BLaER1 treated with 17β-estradiol and CSF1 and Interleukin-3, amounts not matched to agents 10 nM and 100 nM (cell line): ENCODE measurements around the gene TENM4.
"Not testable (repeated sequence)": the region's sequence is repeated elsewhere in the genome, so short reads cannot be mapped to it uniquely, and the experiment has no call there.

Source experiments
- H3K27ac ChIP-seq, 11 experiments: shearing (Covaris generic); formaldehyde crosslinking; 2 replicates each; pipeline ENCODE4 v1.8.1; 2022
- H3K27me3 ChIP-seq, 11 experiments: shearing (Covaris generic); formaldehyde crosslinking; 2 replicates each; pipeline ENCODE4 v1.8.1; 2022
- H3K36me3 ChIP-seq, 11 experiments: shearing (Covaris generic); formaldehyde crosslinking; 2 replicates each; pipeline ENCODE4 v1.8.1; 2022
- H3K4me1 ChIP-seq, 10 experiments: shearing (Covaris generic); formaldehyde crosslinking; 2 replicates each; pipeline ENCODE4 v1.8.1; 2022
- H3K4me2 ChIP-seq, 11 experiments: shearing (Covaris generic); formaldehyde crosslinking; 2 replicates each; pipeline ENCODE4 v1.8.1; 2022
- H3K4me3 ChIP-seq, 10 experiments: shearing (Covaris generic); formaldehyde crosslinking; 2 replicates each; pipeline ENCODE4 v1.8.1; 2022
- H3K9ac ChIP-seq, 11 experiments: shearing (Covaris generic); formaldehyde crosslinking; 2 replicates each; pipeline ENCODE4 v1.8.1; 2022
- H3K9me3 ChIP-seq, 11 experiments: shearing (Covaris generic); formaldehyde crosslinking; replicated peaks in 1 of 11; 2 replicates each; pipeline ENCODE4 v1.8.1; 2022
- H4K20me1 ChIP-seq, 11 experiments: shearing (Covaris generic); formaldehyde crosslinking; 2 replicates each; pipeline ENCODE4 v1.8.1; 2022
- Cebpa-rat ChIP-seq, 11 experiments: shearing (Covaris generic); IDR thresholded peaks; 2 replicates each; pipeline ENCODE4 v1.8.1; 2022

The TENM4 gene

DNA sequence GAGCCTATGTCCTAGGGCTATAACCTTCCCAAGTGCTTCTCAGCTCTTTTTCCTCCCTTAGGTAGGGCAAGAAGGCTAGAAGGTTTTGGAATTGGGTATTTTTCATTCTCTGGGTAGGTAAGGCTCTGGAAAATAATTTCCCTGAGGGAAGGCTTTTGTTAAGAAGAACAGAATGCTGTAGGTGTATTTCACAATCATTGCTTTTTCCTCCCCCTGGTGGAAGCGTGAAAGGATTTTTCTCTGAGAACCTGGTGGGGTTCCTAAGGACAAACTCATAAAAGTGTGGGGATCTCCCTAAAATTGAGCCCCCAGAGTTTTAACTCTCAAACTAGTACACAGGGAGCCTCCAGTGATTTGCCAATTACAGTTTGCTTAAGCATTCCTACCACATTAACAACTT, 825.1 kb downstream of the TENM4 start:
- H3K9me3 ChIP-seq = peaks cover 16 to 36% (median 20%) of the 10 kb centered on the region in 11 experiments
- H3K27ac ChIP-seq = no peak overlapping the region
- peak in 1 of 11 experiments; percentile 37; a peak in 2 of 22 replicates for TF ChIP-seq Cebpa-rat (IDR thresholded peaks at IDR 0.05)
- H3K4me1 ChIP-seq = peaks cover 0 to 18% (median 0%) of the 10 kb centered on the region in 10 experiments; a peak in 4 of 20 replicates
- H3K4me2 ChIP-seq = no peak overlapping the region
- H4K20me1 ChIP-seq = no peaks in the 10 kb centered on the region
- H3K27me3 ChIP-seq = no peaks in the 10 kb centered on the region
- no peaks in the 10 kb centered on the region for H3K36me3 ChIP-seq
- no peak overlapping the region for H3K9ac ChIP-seq
- H3K4me3 ChIP-seq = no peak overlapping the region

DNA sequence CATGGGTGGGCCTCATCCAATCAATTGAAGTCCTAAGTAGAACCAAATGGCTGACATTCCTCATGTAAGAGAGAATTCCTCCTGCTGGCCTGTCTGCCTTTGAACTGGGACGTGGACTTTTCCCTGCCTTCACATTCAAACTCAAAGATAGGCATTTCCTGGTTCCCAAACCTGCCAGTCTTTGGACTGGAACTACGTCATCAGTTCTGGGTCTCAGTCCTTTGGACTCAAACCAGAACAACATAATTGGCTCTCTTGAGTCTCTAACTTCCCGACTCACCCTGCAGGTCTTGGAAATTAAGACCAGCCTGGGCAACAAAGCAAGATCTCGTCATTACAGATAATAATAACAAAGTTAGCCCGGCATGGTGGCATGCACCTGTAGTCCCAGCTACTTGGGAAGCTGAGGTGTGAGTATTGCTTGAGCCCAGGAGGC, 827.4 kb downstream of the TENM4 start:
- Histone ChIP-seq H3K4me1 (peaks cover 0 to 18% (median 0%) of the 10 kb centered on the region in 10 experiments; a peak in 4 of 20 replicates), H3K4me2 (peak overlapping the region in 2 of 11 experiments; percentile 64 to 71; a peak in 4 of 22 replicates), H3K27me3 (no peaks in the 10 kb centered on the region), H3K9ac (no peak overlapping the region), H3K27ac (peak overlapping the region in 1 of 11 experiments; percentile 10; a peak in 2 of 22 replicates), H3K9me3 (peaks cover 0 to 13% (median 0%) of the 10 kb centered on the region in 11 experiments; a peak in 5 of 22 replicates), H3K36me3 (no peaks in the 10 kb centered on the region), H3K4me3 (no peak overlapping the region), H4K20me1 (no peaks in the 10 kb centered on the region)
- no peak for TF ChIP-seq Cebpa-rat (IDR thresholded peaks at IDR 0.05)

DNA sequence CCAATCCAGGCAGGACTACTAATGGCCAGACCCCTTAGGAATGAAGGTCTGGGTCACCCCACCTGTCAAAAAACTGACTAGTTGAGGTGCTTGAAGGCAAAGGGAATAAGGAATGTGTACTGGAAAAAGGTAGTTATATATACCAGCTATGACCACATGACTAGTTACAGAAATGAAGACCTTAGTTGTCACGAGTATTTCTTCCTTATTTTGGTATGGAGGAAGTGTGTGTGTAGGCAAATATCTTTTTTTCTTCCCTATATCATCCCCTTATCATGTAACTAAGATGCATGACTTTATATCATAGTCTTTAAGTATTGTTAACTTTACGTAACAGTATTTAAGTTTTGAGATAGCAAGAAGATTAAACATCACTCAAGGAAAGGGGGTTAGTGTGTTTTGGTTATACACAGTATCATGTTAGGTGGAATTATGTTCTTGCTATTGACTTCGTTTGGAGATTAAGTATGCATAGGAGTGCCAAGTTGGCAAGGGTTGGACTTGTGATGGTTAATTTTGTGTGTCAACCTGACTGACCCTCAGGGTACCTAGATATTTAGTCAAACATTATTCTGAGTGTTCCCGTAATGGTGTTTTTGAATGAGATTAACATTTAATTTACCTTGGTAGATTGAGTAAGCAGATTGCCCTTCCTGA, 828.0 kb downstream of the TENM4 start:
- Histone ChIP-seq H3K36me3 (no peaks in the 10 kb centered on the region), H4K20me1 (no peaks in the 10 kb centered on the region)
- TF ChIP-seq Cebpa-rat (IDR thresholded peaks at IDR 0.05) = no peak

GRCh38 chr11:78609321-78609720, 831.5 kb downstream of the TENM4 start:
- H3K4me2 ChIP-seq, H3K27ac ChIP-seq, H3K4me3 ChIP-seq, H3K27me3 ChIP-seq, H3K9ac ChIP-seq, H4K20me1 ChIP-seq, H3K36me3 ChIP-seq: not testable (repeated sequence)
- Histone ChIP-seq H3K9me3 (peaks cover 0 to 12% (median 0%) of the 10 kb centered on the region in 11 experiments; a peak in 3 of 22 replicates), H3K4me1 (peaks cover 0 to 18% (median 0%) of the 10 kb centered on the region in 10 experiments; a peak in 4 of 20 replicates)

More for the DNA sequence above, 828.0 kb downstream of the TENM4 start:
- Histone ChIP-seq H3K4me1 (peaks cover 0 to 18% (median 0%) of the 10 kb centered on the region in 10 experiments; a peak in 4 of 20 replicates), H3K9ac (no peak overlapping the region), H3K9me3 (peaks cover 0 to 12% (median 0%) of the 10 kb centered on the region in 11 experiments; a peak in 4 of 22 replicates), H3K27ac (peak overlapping the region in 3 of 11 experiments; percentile 48 to 68 (median 52); a peak in 5 of 22 replicates), H3K4me3 (no peak overlapping the region), H3K27me3 (no peaks in the 10 kb centered on the region), H3K4me2 (peak overlapping the region in 3 of 11 experiments; percentile 21 to 71 (median 64); a peak in 4 of 22 replicates)

GRCh38 chr11:78607696-78608095, 833.1 kb downstream of the TENM4 start:
- Histone ChIP-seq H3K4me1 (peaks cover 0 to 8% (median 0%) of the 10 kb centered on the region in 10 experiments; a peak in 4 of 20 replicates), H3K27ac (no peak overlapping the region), H3K36me3 (no peaks in the 10 kb centered on the region), H3K4me3 (no peak overlapping the region), H3K9ac (no peak overlapping the region), H4K20me1 (no peaks in the 10 kb centered on the region), H3K9me3 (peaks cover 0 to 7% (median 0%) of the 10 kb centered on the region in 11 experiments; a peak in 2 of 22 replicates), H3K4me2 (no peak overlapping the region), H3K27me3 (no peaks in the 10 kb centered on the region)
- TF ChIP-seq Cebpa-rat (IDR thresholded peaks at IDR 0.05) = no peak

DNA sequence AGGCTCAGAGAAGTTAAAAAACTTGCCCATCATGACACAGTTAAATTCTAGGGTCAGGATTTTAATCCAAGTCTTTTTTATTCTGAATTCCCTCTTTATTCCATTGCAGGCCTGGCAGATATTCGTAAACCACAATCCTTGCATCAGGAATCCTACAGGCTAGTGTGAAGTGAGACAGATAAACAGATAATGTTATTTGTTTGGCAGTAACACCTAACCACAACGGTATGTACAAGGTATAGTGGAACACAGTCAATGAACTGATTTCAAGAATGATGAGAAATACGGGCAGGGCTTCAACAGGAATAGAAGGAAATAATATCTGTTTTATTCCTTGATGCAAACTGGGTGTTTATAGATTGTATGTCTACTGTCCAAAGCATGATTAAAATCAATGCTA, 834.2 kb downstream of the TENM4 start:
- no peaks in the 10 kb centered on the region for H3K27me3 ChIP-seq
- no peak overlapping the region for H3K4me3 ChIP-seq
- TF ChIP-seq Cebpa-rat (IDR thresholded peaks at IDR 0.05) = no peak
- H3K9ac ChIP-seq = no peak overlapping the region
- H3K4me2 ChIP-seq = no peak overlapping the region
- no peaks in the 10 kb centered on the region for H3K4me1 ChIP-seq
- no peaks in the 10 kb centered on the region for H4K20me1 ChIP-seq
- H3K9me3 ChIP-seq = peaks cover 0 to 9% (median 0%) of the 10 kb centered on the region in 11 experiments; a peak in 2 of 22 replicates
- no peak overlapping the region for H3K27ac ChIP-seq
- no peaks in the 10 kb centered on the region for H3K36me3 ChIP-seq

- Histone ChIP-seq H3K27me3 (no peaks in the 10 kb centered on the region), H3K27ac (no peak overlapping the region), H3K36me3 (no peaks in the 10 kb centered on the region), H3K9me3 (peaks cover 0 to 9% (median 0%) of the 10 kb centered on the region in 11 experiments; a peak in 2 of 22 replicates), H4K20me1 (no peaks in the 10 kb centered on the region), H3K4me1 (no peaks in the 10 kb centered on the region), H3K4me2 (no peak overlapping the region), H3K4me3 (no peak overlapping the region), H3K9ac (no peak overlapping the region)
- no peak for TF ChIP-seq Cebpa-rat (IDR thresholded peaks at IDR 0.05)
Observed at GRCh38 chr11:78605296-78605695, 835.5 kb downstream of the TENM4 start.

GRCh38 chr11:78603792-78604191, 837.0 kb downstream of the TENM4 start:
- Histone ChIP-seq H4K20me1 (no peaks in the 10 kb centered on the region), H3K9me3 (peaks cover 0 to 9% (median 0%) of the 10 kb centered on the region in 11 experiments; a peak in 2 of 22 replicates), H3K27ac (no peak overlapping the region), H3K36me3 (no peaks in the 10 kb centered on the region), H3K4me3 (no peak overlapping the region), H3K9ac (no peak overlapping the region), H3K4me1 (no peaks in the 10 kb centered on the region), H3K4me2 (no peak overlapping the region), H3K27me3 (no peaks in the 10 kb centered on the region)
- no peak for TF ChIP-seq Cebpa-rat (IDR thresholded peaks at IDR 0.05)
